IPS DF 6.9 (cell line): ENCODE measurements around the gene MIS12.
A peak's percentile ranks its signal among the peaks of the same experiment; 100 is the strongest.

Experiments
- DNase-seq: peaks from one replicate; pipeline ENCODE4 v3.0.0-alpha.2; 2013; ENCODE audit warnings: low read depth, low spot score
- H3K27ac ChIP-seq: one replicate; pipeline ENCODE4 v1.5.1; 2013; ENCODE audit warnings: low read length, control low read depth
- H3K27me3 ChIP-seq: 2 replicates; pipeline ENCODE4 v1.6.1; 2013; ENCODE audit warnings: mild to moderate bottlenecking, low read length; ENCODE audit not compliant: control insufficient read depth, insufficient read depth
- H3K36me3 ChIP-seq: 2 replicates; pipeline ENCODE4 v1.6.1; 2013; ENCODE audit warnings: low read length; ENCODE audit not compliant: control insufficient read depth, insufficient read depth
- H3K4me1 ChIP-seq: 2 replicates; pipeline ENCODE4 v1.6.1; 2013; ENCODE audit warnings: low read length; ENCODE audit not compliant: control insufficient read depth, insufficient read depth
- H3K4me3 ChIP-seq: 2 replicates; pipeline ENCODE4 v1.5.1; 2013; ENCODE audit warnings: mild to moderate bottlenecking, low read length
- H3K9me3 ChIP-seq: 2 replicates; pipeline ENCODE4 v1.6.1; 2013; ENCODE audit warnings: low read length, inconsistent platforms; ENCODE audit not compliant: control insufficient read depth, insufficient read depth
- WGBS: extraction: QIAGEN DNeasy Blood & Tissue Kit; methylation state at CpG from one replicate; pipeline ENCODE4 v1.1.7; 2013; ENCODE audit warnings: mixed read lengths, missing lambda C conversion rate; ENCODE audit not compliant: insufficient read length, insufficient coverage; 5-methylcytosine and 5-hydroxymethylcytosine counted together

The MIS12 gene

DNA sequence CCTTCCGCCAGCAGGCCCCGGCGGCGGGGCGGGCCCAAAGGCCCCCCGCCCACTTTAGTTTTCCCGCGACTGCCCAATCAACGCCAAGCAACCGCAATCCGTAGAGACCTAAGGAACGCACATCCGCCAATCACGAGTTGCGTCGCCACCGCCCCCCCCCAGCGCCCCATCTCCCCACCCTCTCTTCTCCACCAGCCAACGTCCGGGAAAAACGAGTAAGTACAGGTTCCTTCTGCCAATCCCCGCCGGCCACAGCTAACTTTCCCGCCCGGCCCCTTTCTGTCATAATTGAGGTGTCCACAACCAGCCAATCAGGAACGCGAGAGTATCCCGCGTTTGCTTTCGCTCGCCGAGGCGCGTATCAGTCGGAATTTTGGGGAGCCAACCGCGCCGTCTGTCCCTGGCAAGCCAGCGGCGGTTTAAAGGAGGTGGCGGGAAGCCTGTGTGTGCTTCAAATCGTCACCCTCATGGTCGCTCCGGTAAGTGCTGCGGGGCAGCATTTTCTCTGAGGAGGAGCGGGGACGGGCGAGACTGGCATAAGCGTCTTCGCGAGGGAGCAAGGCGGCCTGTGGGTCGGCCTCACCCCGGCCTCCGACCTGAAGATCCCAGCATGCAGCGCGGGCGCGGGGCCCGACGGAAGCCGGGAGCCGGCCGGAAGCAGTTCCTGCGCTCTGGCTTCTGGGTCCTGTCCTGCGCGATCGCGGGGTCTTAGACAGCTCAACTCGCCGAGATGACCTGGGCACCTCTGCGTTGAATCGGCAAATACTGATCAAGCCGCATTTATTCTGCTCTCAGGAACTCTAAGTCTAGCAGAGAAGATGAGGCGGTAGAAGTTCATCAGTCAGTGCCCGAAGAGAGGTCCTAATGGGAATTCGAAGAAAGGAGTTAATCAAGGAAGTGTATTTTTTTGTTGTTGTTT lies at the start of gene MIS12:
MIS12 (plus strand) TSS at position 361 of the 919 bp plus-strand sequence. CDS start 2,297 bp downstream, outside the sequence.
- no peaks in the 10 kb centered on the region for H3K27me3 ChIP-seq
- no peaks in the 10 kb centered on the region for H3K4me1 ChIP-seq
- H3K9me3 ChIP-seq, result no peaks in the 10 kb centered on the region
- no peak within 1 kb of the TSS for H3K27ac ChIP-seq
- H3K4me3 ChIP-seq, result peak within 1 kb of the TSS; percentile 93
- no CpG with 5 or more reads among the region's 77 CpGs for WGBS
- peak; percentile 88 for DNase-seq
- H3K36me3 ChIP-seq, result peaks cover 9% of the 10 kb centered on the region; the same call in 1 of the 2 replicates

- no peak for DNase-seq
- H3K36me3 ChIP-seq, result peaks cover 25% of the 10 kb centered on the region
- H3K27ac ChIP-seq, result no peak overlapping the region
- H3K27me3 ChIP-seq, result no peaks in the 10 kb centered on the region
- no peaks in the 10 kb centered on the region for H3K9me3 ChIP-seq
- 0 out of 2 replicates have a peak, but pooled peaks cover 1% of the 10 kb centered on the region for H3K4me1 ChIP-seq
- no CpG with 5 or more reads among the region's 5 CpGs for WGBS
- H3K4me3 ChIP-seq, result peak overlapping the region; percentile 100; the same call in 1 of the 2 replicates
Measured at GRCh38 chr17:5437721-5438317, 48.5 kb upstream of the MIS12 start.

- no peaks in the 10 kb centered on the region for H3K27me3 ChIP-seq
- peak; percentile 91 for DNase-seq
- no peak within 1 kb of the TSS for H3K27ac ChIP-seq
- peaks cover 24% of the 10 kb centered on the region for H3K36me3 ChIP-seq
- H3K4me1 ChIP-seq, result 0 out of 2 replicates have a peak, but pooled peaks cover 1% of the 10 kb centered on the region
- peak within 1 kb of the TSS; percentile 100 for H3K4me3 ChIP-seq
- no peaks in the 10 kb centered on the region for H3K9me3 ChIP-seq
- no CpG with 5 or more reads among the region's 75 CpGs for WGBS
Measured at GRCh38 chr17:5438716-5439445, 47.5 kb upstream of the MIS12 start, which contains the start of gene C1QBP. Gene C1QBP, minus strand, starts transcription at chr17:5439155. Its CDS starts 82 bp downstream, at chr17:5439073.

GRCh38 chr17:5439446-5439764 lies 47.0 kb upstream of the MIS12 start:
- no peaks in the 10 kb centered on the region for H3K9me3 ChIP-seq
- DNase-seq, result no peak
- no peaks in the 10 kb centered on the region for H3K27me3 ChIP-seq
- no CpG with 5 or more reads among the region's 1 CpG for WGBS
- 0 out of 2 replicates have a peak, but pooled peaks cover 1% of the 10 kb centered on the region for H3K4me1 ChIP-seq
- H3K4me3 ChIP-seq, result no peak overlapping the region
- H3K36me3 ChIP-seq, result peaks cover 26% of the 10 kb centered on the region
- H3K27ac ChIP-seq, result no peak overlapping the region

DNA sequence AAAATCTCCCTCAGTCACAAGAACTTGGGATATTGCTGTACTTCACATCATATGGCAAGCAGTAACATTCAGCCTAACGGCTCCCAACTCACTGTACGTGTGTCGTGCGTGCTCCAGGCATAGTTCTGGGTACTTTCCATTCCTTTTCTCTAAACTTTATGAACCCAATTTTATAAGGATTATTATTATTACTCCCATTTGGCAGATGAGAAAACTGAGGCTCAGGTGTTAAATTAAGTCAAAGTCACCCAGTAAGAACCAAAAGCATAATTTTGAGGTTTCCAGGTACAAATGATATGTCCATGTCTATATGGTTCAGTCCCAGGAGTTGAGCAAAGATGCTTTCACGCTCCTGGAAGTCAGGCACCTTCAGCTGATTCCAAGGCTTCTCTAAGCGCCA lies 42.6 kb upstream of the MIS12 start:
- peaks cover 22% of the 10 kb centered on the region for H3K36me3 ChIP-seq
- no CpG with 5 or more reads among the region's 6 CpGs for WGBS

DNA sequence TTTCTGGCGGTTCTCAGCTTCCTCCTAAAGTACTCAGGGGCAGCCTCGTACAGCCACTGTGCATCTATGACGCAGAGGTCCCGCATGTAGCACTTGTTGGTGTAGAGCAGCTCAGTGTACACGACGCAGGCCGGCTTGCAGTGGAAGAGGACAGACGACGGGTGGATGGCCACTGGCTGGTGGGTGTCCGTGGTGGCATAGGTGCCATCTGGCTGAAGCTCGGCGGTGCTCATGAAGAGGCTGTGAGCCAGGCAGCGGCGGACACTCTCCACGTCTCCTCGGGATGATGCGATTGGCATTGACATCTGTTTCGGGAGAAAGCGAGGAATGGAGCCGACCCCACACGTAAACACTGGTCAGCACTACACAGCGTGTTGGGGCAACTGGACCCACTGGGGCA lies 42.2 kb upstream of the MIS12 start:
- Histone ChIP-seq H3K27ac (no peak overlapping the region), H3K27me3 (no peaks in the 10 kb centered on the region), H3K9me3 (no peaks in the 10 kb centered on the region), H3K4me3 (no peak overlapping the region), H3K36me3 (peaks cover 24% of the 10 kb centered on the region), H3K4me1 (no peaks in the 10 kb centered on the region)
- no peak for DNase-seq
- no CpG with 5 or more reads among the region's 22 CpGs for WGBS

More for the DNA sequence above, 42.6 kb upstream of the MIS12 start:
- no peaks in the 10 kb centered on the region for H3K4me1 ChIP-seq
- DNase-seq, result no peak
- H3K27ac ChIP-seq, result no peak overlapping the region
- H3K27me3 ChIP-seq, result no peaks in the 10 kb centered on the region
- no peak overlapping the region for H3K4me3 ChIP-seq
- no peaks in the 10 kb centered on the region for H3K9me3 ChIP-seq

- peaks cover 29% of the 10 kb centered on the region for H3K36me3 ChIP-seq
- WGBS, result no CpG with 5 or more reads among the region's 8 CpGs
- no peak overlapping the region for H3K4me3 ChIP-seq
- H3K9me3 ChIP-seq, result no peaks in the 10 kb centered on the region
- no peaks in the 10 kb centered on the region for H3K4me1 ChIP-seq
- no peak for DNase-seq
- H3K27me3 ChIP-seq, result no peaks in the 10 kb centered on the region
- no peak overlapping the region for H3K27ac ChIP-seq
Measured at GRCh38 chr17:5446786-5447185, 39.6 kb upstream of the MIS12 start.

DNA sequence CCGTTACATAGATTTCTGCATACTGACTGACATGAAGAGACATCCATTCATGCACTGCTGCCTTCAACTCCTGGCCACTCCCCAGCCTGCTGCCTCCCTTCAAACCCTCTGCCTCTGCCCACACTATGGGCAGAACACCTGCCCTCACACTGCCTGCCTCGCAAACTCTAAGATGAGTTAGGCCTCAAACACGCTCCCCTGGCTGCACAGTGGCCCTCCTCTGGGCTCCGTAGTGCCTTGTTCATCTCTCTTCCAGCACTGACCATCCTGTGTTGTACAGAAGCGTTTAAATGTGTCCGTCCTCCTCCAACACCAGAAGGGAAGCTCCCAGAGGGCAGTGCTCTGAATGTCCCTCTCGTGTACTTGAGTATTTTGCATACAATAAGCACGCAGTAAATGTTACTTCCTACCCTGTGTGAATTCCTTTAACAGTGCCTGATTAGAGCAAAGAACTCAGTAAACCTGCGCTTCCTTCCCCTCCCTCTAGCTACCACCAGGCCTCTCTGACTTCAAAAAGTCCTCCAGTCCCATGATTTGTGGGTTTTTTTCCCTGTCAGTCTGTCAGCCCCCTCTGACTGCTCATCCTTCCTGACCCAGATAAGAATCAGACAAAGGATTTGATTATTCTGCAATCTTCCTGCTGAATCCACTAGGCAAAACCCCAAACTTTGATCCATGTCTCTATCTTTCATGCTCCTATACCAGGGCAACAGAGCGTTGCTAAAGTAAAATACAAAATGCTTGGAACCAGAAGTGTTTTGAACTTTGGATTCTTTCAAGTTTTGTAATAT lies 21.5 kb upstream of the MIS12 start:
- no peak overlapping the region for H3K4me3 ChIP-seq
- no peak for DNase-seq
- no peaks in the 10 kb centered on the region for H3K4me1 ChIP-seq
- no peaks in the 10 kb centered on the region for H3K9me3 ChIP-seq
- WGBS, result no CpG with 5 or more reads among the region's 10 CpGs
- peaks cover 5% of the 10 kb centered on the region; the same call in 1 of the 2 replicates for H3K36me3 ChIP-seq
- no peaks in the 10 kb centered on the region for H3K27me3 ChIP-seq
- no peak overlapping the region for H3K27ac ChIP-seq

DNA sequence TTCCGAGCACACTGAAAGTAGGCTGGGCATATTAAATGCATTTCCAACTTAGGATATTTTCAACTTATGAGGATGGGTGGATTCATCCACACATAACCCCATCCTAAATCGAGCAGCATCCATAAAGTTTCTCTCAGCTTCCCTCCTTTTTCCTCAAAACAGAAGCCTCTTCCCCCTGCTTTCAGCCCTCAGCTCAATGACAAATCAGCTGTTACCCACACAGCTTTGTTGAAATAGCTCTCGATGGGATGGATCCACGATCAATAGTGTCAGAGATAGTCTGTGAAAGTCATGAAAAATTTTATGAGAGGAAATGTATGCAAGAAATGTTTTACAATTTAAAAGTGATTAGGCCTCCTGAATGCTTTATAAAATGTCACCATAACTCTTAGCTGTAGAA lies 20.1 kb upstream of the MIS12 start:
- Histone ChIP-seq H3K4me3 (no peak overlapping the region), H3K27me3 (no peaks in the 10 kb centered on the region), H3K4me1 (no peaks in the 10 kb centered on the region), H3K9me3 (no peaks in the 10 kb centered on the region), H3K27ac (no peak overlapping the region), H3K36me3 (no peaks in the 10 kb centered on the region; the same call in 1 of the 2 replicates)
- WGBS, result no CpG with 5 or more reads among the region's 4 CpGs
- no peak for DNase-seq
